Suprapubic skin (tissue), 4 donors: ENCODE measurements around the gene C2CD2L. TPM values are rescaled to one million over a fixed set of nuclear protein-coding genes. Genes with fewer than 3 reads are reported as not detected.
"Not testable (repeated sequence)": the region's sequence is repeated elsewhere in the genome, so short reads cannot be mapped to it uniquely, and the experiment has no call there.

Source experiments
- DNase-seq, 2 donors: peaks; one replicate each; pipeline ENCODE4 v3.0.0-alpha.2; 2019; ENCODE audit warnings: low spot score in 2 of 2
- H3K27ac ChIP-seq: fragments of 200-600 bp; sonication (generic); one replicate; pipeline ENCODE4 v1.5.1; 2019
- H3K27me3 ChIP-seq: fragments of 200-600 bp; sonication (generic); one replicate; pipeline ENCODE4 v1.5.1; 2019
- H3K36me3 ChIP-seq: fragments of 200-600 bp; sonication (generic); one replicate; pipeline ENCODE4 v1.5.1; 2019
- H3K4me1 ChIP-seq: fragments of 200-600 bp; sonication (generic); one replicate; pipeline ENCODE4 v1.5.1; 2019
- H3K4me3 ChIP-seq: fragments of 200-600 bp; sonication (generic); one replicate; pipeline ENCODE4 v1.5.1; 2019; ENCODE audit warnings: mild to moderate bottlenecking
- H3K9me3 ChIP-seq: fragments of 200-600 bp; sonication (generic); one replicate; pipeline ENCODE4 v1.5.1; 2019
- CTCF ChIP-seq, 2 donors: fragments of 200-600 bp in 1 of 2; fragments of 450-650 bp in 1 of 2; sonication (generic) in 1 of 2; IDR thresholded peaks; one replicate each; pipeline ENCODE4 v1.5.1; 2016 to 2019; ENCODE audit warnings: antibody characterized with exemption in 2 of 2, mild to moderate bottlenecking in 1 of 2, moderate library complexity in 1 of 2
- EP300 ChIP-seq: sonication (generic); formaldehyde crosslinking; IDR thresholded peaks from one replicate; pipeline ENCODE4 v1.6.1; 2017; ENCODE audit warnings: antibody characterized with exemption
- POLR2A ChIP-seq, 2 donors: fragments of 450-650 bp; IDR thresholded peaks; one replicate each; pipeline ENCODE4 v1.6.1; 2017; ENCODE audit warnings: antibody characterized with exemption in 2 of 2, mild to moderate bottlenecking in 2 of 2, moderate library complexity in 2 of 2
- POLR2AphosphoS5 ChIP-seq, 3 donors: sonication (generic); formaldehyde crosslinking; IDR thresholded peaks; one replicate each; pipeline ENCODE4 v1.6.1; 2017; ENCODE audit warnings: antibody characterized with exemption in 3 of 3
- WGBS: methylation state at CpG from one replicate; pipeline ENCODE4 v1.1.5; 2018; 5-methylcytosine and 5-hydroxymethylcytosine counted together
- total RNA-seq, 4 donors: library from RNA; depleted of rRNA; stranded (reverse); fragments of >200 nt; gene quantifications; one replicate each; pipeline ENCODE4 v1.1.0, GENCODE V29; 2016

Gene C2CD2L
- total RNA-seq, 4 donors from 2014 or later = 20.1 to 25.9 (median 21.5) TPM

- Histone ChIP-seq H3K27me3 (no peaks in the 10 kb centered on the region), H3K4me3 (no peak overlapping the region), H3K9me3 (no peaks in the 10 kb centered on the region), H3K36me3 (no peaks in the 10 kb centered on the region), H3K27ac (no peak overlapping the region), H3K4me1 (no peaks in the 10 kb centered on the region)
- TF ChIP-seq POLR2AphosphoS5 (IDR thresholded peaks at IDR 0.05) (no peak), POLR2A (IDR thresholded peaks at IDR 0.05) (no peak), EP300 (no peak), CTCF (IDR thresholded peaks at IDR 0.05) (no peak)
- WGBS = 87% methylated on average over 7 of the region's 8 CpGs
- DNase-seq = no peak
Measured at GRCh38 chr11:119161871-119162270, 54.7 kb downstream of the C2CD2L start.

- Histone ChIP-seq H3K9me3 (no peaks in the 10 kb centered on the region), H3K27ac (no peak overlapping the region), H3K27me3 (no peaks in the 10 kb centered on the region), H3K36me3 (no peaks in the 10 kb centered on the region), H3K4me1 (peaks cover 31% of the 10 kb centered on the region), H3K4me3 (no peak overlapping the region)
- WGBS = 54% methylated on average over 8 of the region's 8 CpGs
- DNase-seq = no peak
- TF ChIP-seq POLR2A (IDR thresholded peaks at IDR 0.05) (no peak), CTCF (IDR thresholded peaks at IDR 0.05) (no peak), POLR2AphosphoS5 (IDR thresholded peaks at IDR 0.05) (no peak), EP300 (no peak)
Measured at GRCh38 chr11:119166368-119167076, 59.4 kb downstream of the C2CD2L start.

GRCh38 chr11:119167077-119167458 is 59.9 kb downstream of the C2CD2L start:
- H3K36me3 ChIP-seq, DNase-seq, H3K27me3 ChIP-seq, H3K9me3 ChIP-seq, H3K27ac ChIP-seq, H3K4me3 ChIP-seq: not testable (repeated sequence)
- 55% methylated on average over 10 of the region's 10 CpGs for WGBS
- peaks cover 31% of the 10 kb centered on the region for H3K4me1 ChIP-seq

- no peaks in the 10 kb centered on the region for H3K27me3 ChIP-seq
- peak overlapping the region; percentile 95 for H3K27ac ChIP-seq
- H3K4me3 ChIP-seq = peak overlapping the region; percentile 89
- no peaks in the 10 kb centered on the region for H3K9me3 ChIP-seq
- H3K36me3 ChIP-seq = peaks cover 5% of the 10 kb centered on the region
- TF ChIP-seq EP300 (no peak), POLR2A (IDR thresholded peaks at IDR 0.05) (no peak), POLR2AphosphoS5 (IDR thresholded peaks at IDR 0.05) (no peak), CTCF (IDR thresholded peaks at IDR 0.05) (no peak)
- peaks cover 31% of the 10 kb centered on the region for H3K4me1 ChIP-seq
- WGBS = 29% methylated on average over 6 of the region's 6 CpGs
- no peak for DNase-seq
Measured at GRCh38 chr11:119167933-119168332, 60.8 kb downstream of the C2CD2L start.

Other genes with a start within 250 kb of the C2CD2L start
- gene CXCR5, start 223.5 kb upstream of the C2CD2L start, total RNA-seq = not detected
- 10 to 100 TPM; 50.0 to 58.9 (median 56.3) TPM for gene BCL9L, start 181.4 kb upstream of the C2CD2L start, total RNA-seq
- gene UPK2, start 151.0 kb upstream of the C2CD2L start, total RNA-seq = not detected
- gene FOXR1, start 135.6 kb upstream of the C2CD2L start, total RNA-seq = not detected
- gene CENATAC, start 109.2 kb upstream of the C2CD2L start, total RNA-seq = 100 to 1,000 TPM in 1 of 4 donors, 10 to 100 TPM in 3; 26.0 to 136 (median 49.8) TPM
- gene RPS25, start 89.0 kb upstream of the C2CD2L start, total RNA-seq = 1,000 to 10,000 TPM; 1,926 to 3,368 (median 2,381) TPM
- 10 to 100 TPM; 56.9 to 75.0 (median 63.9) TPM for gene TRAPPC4, start 88.6 kb upstream of the C2CD2L start, total RNA-seq
- 10 to 100 TPM; 17.8 to 24.5 (median 20.5) TPM for gene SLC37A4, start 76.5 kb upstream of the C2CD2L start, total RNA-seq
- 10 to 100 TPM; 26.2 to 50.7 (median 46.2) TPM for gene HYOU1, start 50.1 kb upstream of the C2CD2L start, total RNA-seq
- gene VPS11, start 39.5 kb upstream of the C2CD2L start, total RNA-seq = 10 to 100 TPM; 37.2 to 57.2 (median 47.9) TPM
- gene HMBS, start 22.5 kb upstream of the C2CD2L start, total RNA-seq = 10 to 100 TPM in 3 of 4 donors, 1 to 10 TPM in 1; 5.2 to 18.4 (median 13.3) TPM
- gene DPAGT1, start 5.5 kb upstream of the C2CD2L start, total RNA-seq = 10 to 100 TPM; 21.2 to 32.2 (median 26.9) TPM
- gene HINFP, start 14.2 kb downstream of the C2CD2L start, total RNA-seq = 10 to 100 TPM; 16.1 to 45.1 (median 26.7) TPM
- 1 to 10 TPM in 2 of 4 donors, under 1 TPM in 2; 0.26 to 1.6 (median 0.73) TPM for gene ABCG4, start 41.7 kb downstream of the C2CD2L start, total RNA-seq
- gene NLRX1, start 61.4 kb downstream of the C2CD2L start, total RNA-seq = 10 to 100 TPM; 20.7 to 31.5 (median 30.4) TPM
- 1 to 10 TPM in 1 of 4 donors, under 1 TPM in 2, not detected in 1; 0.68 to 1.1 (median 0.87) TPM for gene NHERF4, start 78.1 kb downstream of the C2CD2L start, total RNA-seq
- 10 to 100 TPM; 13.2 to 17.4 (median 17.2) TPM for gene CBL, start 99.0 kb downstream of the C2CD2L start, total RNA-seq
- gene MCAM, start 209.8 kb downstream of the C2CD2L start, total RNA-seq = 100 to 1,000 TPM; 104 to 163 (median 124) TPM
- 10 to 100 TPM; 13.3 to 21.4 (median 15.4) TPM for gene RNF26, start 227.2 kb downstream of the C2CD2L start, total RNA-seq
- 1 to 10 TPM; 3.7 to 9.8 (median 4.9) TPM for gene C1QTNF5, start 233.5 kb downstream of the C2CD2L start, total RNA-seq
- under 1 TPM in 1 of 4 donors, not detected in 3; 0.11 TPM for gene MFRP, start 239.4 kb downstream of the C2CD2L start, total RNA-seq